ENCODE data around the gene TANC1. TPM values are rescaled to one million over a fixed set of nuclear protein-coding genes. Genes with fewer than 3 reads are reported as not detected.

The TANC1 gene
- total and polyA plus RNA-seq, 2 experiments from 2014 or later: 2.8 to 9.5 TPM

- no peak for TF ChIP-seq STAT1 (IDR thresholded peaks at IDR 0.05; ENCODE audit: unreplicated experiment)
- TF ChIP-seq, protein P1, sequence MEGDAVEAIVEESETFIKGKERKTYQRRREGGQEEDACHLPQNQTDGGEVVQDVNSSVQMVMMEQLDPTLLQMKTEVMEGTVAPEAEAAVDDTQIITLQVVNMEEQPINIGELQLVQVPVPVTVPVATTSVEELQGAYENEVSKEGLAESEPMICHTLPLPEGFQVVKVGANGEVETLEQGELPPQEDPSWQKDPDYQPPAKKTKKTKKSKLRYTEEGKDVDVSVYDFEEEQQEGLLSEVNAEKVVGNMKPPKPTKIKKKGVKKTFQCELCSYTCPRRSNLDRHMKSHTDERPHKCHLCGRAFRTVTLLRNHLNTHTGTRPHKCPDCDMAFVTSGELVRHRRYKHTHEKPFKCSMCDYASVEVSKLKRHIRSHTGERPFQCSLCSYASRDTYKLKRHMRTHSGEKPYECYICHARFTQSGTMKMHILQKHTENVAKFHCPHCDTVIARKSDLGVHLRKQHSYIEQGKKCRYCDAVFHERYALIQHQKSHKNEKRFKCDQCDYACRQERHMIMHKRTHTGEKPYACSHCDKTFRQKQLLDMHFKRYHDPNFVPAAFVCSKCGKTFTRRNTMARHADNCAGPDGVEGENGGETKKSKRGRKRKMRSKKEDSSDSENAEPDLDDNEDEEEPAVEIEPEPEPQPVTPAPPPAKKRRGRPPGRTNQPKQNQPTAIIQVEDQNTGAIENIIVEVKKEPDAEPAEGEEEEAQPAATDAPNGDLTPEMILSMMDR (conservative IDR thresholded peaks at IDR 0.05; ENCODE audit: low read depth in 2 of 2): no peak
- TF ChIP-seq, protein P2, sequence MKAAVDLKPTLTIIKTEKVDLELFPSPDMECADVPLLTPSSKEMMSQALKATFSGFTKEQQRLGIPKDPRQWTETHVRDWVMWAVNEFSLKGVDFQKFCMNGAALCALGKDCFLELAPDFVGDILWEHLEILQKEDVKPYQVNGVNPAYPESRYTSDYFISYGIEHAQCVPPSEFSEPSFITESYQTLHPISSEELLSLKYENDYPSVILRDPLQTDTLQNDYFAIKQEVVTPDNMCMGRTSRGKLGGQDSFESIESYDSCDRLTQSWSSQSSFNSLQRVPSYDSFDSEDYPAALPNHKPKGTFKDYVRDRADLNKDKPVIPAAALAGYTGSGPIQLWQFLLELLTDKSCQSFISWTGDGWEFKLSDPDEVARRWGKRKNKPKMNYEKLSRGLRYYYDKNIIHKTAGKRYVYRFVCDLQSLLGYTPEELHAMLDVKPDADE (IDR thresholded peaks at IDR 0.05): no peak
- no peak for TF ChIP-seq NANOG (IDR thresholded peaks at IDR 0.05; ENCODE audit: borderline replicate concordance)
- no peak for TF ChIP-seq POLR2AphosphoS5 (IDR thresholded peaks at IDR 0.05; ENCODE audit: low read depth)
- TF ChIP-seq ZNF462 (CRISPR knock-in tag; IDR thresholded peaks at IDR 0.05): no peak
- no peak for TF ChIP-seq EZH2phosphoT487 (IDR thresholded peaks at IDR 0.05; ENCODE audit: unreplicated experiment)
- no peak for TF ChIP-seq CREB1 (CRISPR knock-in tag; IDR thresholded peaks at IDR 0.05; ENCODE audit: low read depth)
- ATAC-seq: no peak
These were observed 302.4 kb downstream of the TANC1 start for GRCh38 chr2:159270744-159271379.

More at GRCh38 chr2:159270744-159271379, 302.4 kb downstream of the TANC1 start:
- Histone ChIP-seq H3F3A (replicated peaks; ENCODE audit: low read depth) (no peaks in the 10 kb centered on the region), H4K20me1 (replicated peaks; ENCODE audit: insufficient read depth) (no peaks in the 10 kb centered on the region), H3K4me3 (no peak overlapping the region), H3K27ac (ENCODE audit: low read depth) (no peak overlapping the region), H3K36me3 (ENCODE audit: insufficient read depth) (peaks cover 4% of the 10 kb centered on the region; the same call in 1 of the 2 replicates), H3K9me2 (ENCODE audit: insufficient read depth) (no peaks in the 10 kb centered on the region), H3K79me2 (replicated peaks; ENCODE audit: insufficient read depth) (no peaks in the 10 kb centered on the region), H3K27me3 (ENCODE audit: insufficient read depth) (no peaks in the 10 kb centered on the region), H3K4me2 (no peak overlapping the region), H2AFZ (no peak overlapping the region), H3K4me1 (ENCODE audit: insufficient read depth) (no peaks in the 10 kb centered on the region)
- Mint-ChIP-seq H3K4me3 (no peak overlapping the region), H3K9me3 (no peaks in the 10 kb centered on the region; the same call in 2 of the 3 replicates), H3K4me1 (peaks cover 4% of the 10 kb centered on the region; the same call in 2 of the 3 replicates), H3K27me3 (ENCODE audit: insufficient read depth, low read depth, poor library complexity) (peaks cover 3% of the 10 kb centered on the region), H3K27ac (no peak overlapping the region), H3K36me3 (ENCODE audit: low read depth) (peaks cover 7% of the 10 kb centered on the region; the same call in 2 of the 3 replicates)
- no peak for DNase-seq (ENCODE audit: low spot score)
